Adrenal gland (tissue), 5 donors: Measurements from ENCODE around the gene BCL11A.

ENCODE experiments used
- CTCF ChIP-seq, 6 experiments: fragments of 450-650 bp in 4 of 6; fragments of 200-600 bp in 2 of 6; sonication (generic) in 1 of 6; IDR thresholded peaks; 1 replicate in 5 of 6; 2 replicates in 1 of 6; pipeline versions ENCODE4 v1.5.1 to v1.8.0; 2016 to 2021; ENCODE audit warnings: antibody characterized with exemption in 6 of 6, mild to moderate bottlenecking in 2 of 6, moderate library complexity in 1 of 6
- POLR2A ChIP-seq, 2 donors: fragments of 450-650 bp; IDR thresholded peaks; one replicate each; pipeline ENCODE4 v1.6.1; 2017; ENCODE audit warnings: antibody characterized with exemption in 2 of 2, mild to moderate bottlenecking in 2 of 2, moderate library complexity in 1 of 2
- donor health status: DM: no; HTN: no; CAD: no.

GRCh38 chr2:60416221-60417008, 137.0 kb downstream of the BCL11A start:
- TF ChIP-seq CTCF (IDR thresholded peaks at IDR 0.05): no peak
- no peak for TF ChIP-seq POLR2A (IDR thresholded peaks at IDR 0.05)
